GM12891 (cell line): ENCODE data around the gene ARFGEF2.

ENCODE experiments used
- POLR2A ChIP-seq: IDR thresholded peaks from 2 replicates; pipeline ENCODE4 v1.6.1; 2011; ENCODE audit warnings: low read depth, low read length, control low read depth
- POLR2AphosphoS5 ChIP-seq: IDR thresholded peaks from 2 replicates; pipeline ENCODE4 v1.6.1; 2011; ENCODE audit warnings: low read depth, low read length, control low read depth
- POU2F2 ChIP-seq: IDR thresholded peaks from 2 replicates; pipeline ENCODE4 v1.6.1; 2011; ENCODE audit warnings: low read depth, mild to moderate bottlenecking, control low read depth, low read length, moderate library complexity
- SPI1 ChIP-seq: IDR thresholded peaks from 2 replicates; pipeline ENCODE4 v1.6.1; 2011; ENCODE audit warnings: low read depth, low read length, control low read depth
- TAF1 ChIP-seq: IDR thresholded peaks from 2 replicates; pipeline ENCODE4 v1.6.1; 2011; ENCODE audit warnings: low read depth, low read length, control low read depth

DNA sequence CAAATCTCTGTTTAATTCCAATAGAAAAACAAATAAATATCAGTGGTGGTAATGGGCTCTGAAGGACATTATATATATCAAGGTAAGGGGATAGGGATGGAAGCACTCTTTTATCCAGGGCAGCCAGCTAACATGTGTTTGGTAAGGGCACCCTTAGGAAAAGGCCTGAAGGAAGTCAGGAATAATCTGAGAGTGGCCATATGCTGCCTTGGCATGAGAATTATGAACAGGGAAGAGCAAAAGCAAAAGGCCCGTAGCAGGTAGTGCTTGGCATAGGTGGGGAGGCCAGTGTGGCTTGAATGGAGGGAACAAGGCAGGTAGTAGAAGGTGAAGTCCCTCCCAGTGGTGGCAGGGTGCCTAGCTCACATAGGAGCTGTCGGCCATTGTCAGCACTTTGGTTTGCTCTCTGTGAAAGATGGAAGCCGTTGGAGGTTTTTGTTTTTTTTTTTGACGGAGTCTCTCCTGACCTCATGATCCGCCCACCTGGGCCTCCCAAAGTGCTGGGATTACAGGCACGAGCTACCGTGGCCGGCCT lies 85.0 kb downstream of the ARFGEF2 start:
- TF ChIP-seq POLR2A, result no peak
- TF ChIP-seq POLR2AphosphoS5, result no peak
- TF ChIP-seq TAF1, result no peak
- TF ChIP-seq SPI1, result no peak
- TF ChIP-seq POU2F2, result no peak
